HS-5 (cell line): ENCODE data around the gene TMEM269.

Experiments used
- DNase-seq: peaks from one replicate; pipeline ENCODE4 v3.0.0-alpha.2; 2012; ENCODE audit warnings: low read depth

TMEM269 gene, protein sequence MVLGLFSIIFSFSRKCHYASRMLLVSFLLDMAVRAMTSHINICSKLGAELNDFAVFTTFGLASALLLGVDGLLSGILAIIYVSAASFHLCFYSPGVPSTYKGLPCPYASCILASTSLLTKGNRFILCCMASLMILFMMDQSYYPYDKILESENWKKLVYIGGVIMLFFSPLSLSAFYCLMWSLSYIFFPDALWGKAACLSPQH

DNA sequence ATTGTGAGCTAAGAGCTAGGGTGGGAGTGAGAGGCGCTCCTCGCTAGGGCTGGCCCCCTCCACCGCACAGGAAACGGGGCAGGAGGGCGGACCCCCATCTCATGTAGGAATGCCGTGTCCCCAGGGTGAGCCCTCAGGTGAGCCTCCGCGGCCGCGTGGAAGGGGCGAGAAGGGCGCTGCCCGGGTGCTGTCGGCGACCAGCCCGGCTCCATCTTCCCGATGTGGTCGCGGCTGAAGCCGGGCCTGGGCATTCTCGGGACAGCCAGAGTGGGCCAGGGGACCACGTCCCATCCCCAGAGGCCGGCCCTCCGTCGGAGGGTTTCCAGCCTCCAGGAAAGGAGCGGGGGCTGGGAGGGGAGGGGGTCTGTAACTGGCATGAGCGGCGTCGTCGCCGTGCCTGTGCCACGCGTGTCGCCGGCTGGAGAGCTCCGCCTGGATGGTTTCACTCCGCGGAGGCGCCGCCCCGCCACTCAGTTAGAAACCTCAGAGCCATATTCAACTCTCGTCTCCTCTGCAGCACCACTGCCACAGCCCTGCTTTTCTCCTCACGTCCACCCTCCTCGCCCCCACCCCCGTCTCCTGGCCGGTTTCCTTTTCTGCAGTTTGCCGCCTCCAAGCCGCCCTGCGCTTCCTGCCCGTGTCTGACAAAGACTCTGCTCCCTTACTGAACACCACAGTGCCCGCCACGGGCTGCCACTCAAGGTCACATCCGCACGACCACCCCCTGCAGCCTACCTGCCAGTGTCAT, at the start of gene TMEM269:
TSS of gene TMEM269 (plus strand) at position 46 of the 748 bp plus-strand sequence. CDS start 4,903 bp downstream, outside the sequence.
- DNase-seq = no peak

- no peak for DNase-seq
Observed at GRCh38 chr1:42735056-42735455, 49.7 kb upstream of the TMEM269 start.

DNA sequence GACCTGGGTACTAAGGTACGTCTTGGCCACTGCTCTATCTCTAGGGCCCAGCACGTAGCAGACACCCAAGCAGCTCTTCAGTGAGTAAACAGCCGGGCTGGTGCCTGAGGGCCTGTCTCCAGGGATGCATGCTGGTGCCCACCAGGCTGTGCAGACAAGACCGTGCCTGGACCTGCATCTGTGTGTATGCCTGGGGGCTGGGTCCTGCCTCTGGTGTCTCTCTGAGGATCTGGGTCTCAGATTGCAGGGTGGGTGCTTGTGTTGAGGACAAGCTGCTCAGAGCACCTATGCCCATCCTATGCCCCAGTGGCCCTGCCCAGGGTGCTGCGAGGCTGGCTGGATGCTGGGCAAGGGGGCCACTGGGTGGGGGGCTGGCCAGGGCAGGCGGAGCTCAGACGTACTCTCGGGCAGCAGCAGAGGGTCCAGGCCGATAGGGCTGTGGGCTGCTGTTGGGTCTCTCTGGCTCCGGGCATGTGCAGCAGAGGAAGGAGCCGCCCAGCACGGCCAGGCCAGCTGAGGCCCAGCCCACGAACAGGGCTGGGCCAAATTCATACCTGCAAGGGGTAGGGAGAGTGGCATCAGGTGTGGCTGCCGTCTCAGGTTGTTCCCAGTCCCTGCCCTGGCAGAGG, 49.2 kb upstream of the TMEM269 start:
- no peak for DNase-seq

- no peak for DNase-seq
Observed at GRCh38 chr1:42736152-42736551, 48.6 kb upstream of the TMEM269 start.

DNA sequence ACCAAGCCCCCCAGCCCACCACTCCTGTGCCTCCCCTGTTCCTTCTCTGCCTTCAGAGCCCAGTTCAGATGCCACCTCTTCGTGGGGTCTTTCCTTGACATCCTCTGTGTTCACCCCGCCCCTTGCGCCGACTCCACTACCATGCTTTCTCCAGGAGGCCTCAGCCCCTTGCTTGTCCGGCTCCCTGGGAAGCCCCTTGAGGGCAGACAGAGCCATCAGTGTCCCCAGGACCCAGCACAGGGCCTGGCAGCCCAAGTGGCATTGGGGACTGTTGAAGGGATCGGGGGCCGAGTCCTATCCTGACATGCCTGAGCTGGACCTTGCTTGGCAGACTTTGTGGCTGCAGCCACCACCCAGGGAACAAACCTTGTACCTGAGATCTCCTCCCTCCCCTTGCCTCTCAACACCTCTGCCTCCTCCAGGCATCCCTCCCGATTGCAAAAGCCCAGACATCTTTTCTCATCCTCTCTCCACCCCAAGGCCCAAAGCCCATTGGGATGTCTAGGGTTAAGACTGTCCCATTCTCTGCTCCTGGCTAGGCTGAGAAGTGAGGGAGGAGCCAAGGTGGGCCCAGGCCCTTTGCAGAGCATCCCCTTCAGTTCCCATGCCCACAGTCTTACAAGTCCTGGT, 48.1 kb upstream of the TMEM269 start:
- no peak for DNase-seq

- DNase-seq = no peak
Observed at GRCh38 chr1:42737257-42737656, 47.5 kb upstream of the TMEM269 start.

GRCh38 chr1:42737986-42738677, 46.7 kb upstream of the TMEM269 start:
- no peak for DNase-seq

GRCh38 chr1:42738678-42739226, 46.0 kb upstream of the TMEM269 start:
- no peak for DNase-seq

DNA sequence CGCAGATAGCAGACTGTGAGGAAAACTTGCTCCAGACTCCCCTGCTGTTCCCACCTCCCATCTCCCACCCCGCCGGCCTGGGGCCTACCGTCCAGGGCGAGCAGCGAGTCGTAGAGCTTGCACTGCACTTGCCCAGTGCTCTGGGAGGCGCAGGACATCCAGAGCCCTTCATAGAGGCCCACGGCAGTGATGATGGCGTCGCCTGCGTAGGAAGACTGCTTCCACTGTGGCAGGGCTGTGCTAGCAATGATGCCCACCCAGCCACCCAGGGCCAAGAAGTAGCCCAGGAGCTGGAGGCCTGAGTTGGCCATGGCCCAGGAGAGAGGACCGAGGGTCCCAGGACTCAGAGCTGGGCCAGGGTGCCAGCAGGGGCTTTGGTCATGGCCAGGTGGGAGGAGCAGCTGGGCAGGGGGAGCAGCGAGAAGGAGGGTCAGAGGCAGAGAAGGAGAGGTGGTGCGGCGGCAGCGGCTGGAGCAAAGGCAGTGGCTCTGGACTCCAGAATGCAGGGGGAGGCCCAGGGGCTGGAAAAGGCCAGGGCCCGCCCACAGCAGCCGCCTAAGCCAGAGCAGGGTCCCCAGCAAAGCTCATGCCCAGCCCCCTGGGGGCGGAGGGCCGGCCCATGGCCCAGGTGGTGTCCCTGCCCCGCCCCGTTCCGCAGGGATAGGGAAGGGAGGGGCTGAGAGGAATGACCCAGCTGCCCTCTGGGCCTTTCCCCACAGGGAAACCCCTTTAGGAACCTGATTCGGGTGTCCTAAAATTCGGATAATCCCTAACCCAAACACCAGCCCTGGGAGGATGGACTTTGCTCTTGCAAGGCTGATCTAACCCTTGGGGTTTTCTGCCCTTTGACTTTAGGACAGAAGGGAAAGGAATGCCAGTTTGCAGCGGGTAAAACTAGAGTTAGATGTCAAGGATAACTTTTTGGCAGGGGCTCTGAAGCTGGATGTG, 44.8 kb upstream of the TMEM269 start, which contains the start of gene CLDN19:
TSS of gene CLDN19 (minus strand) at position 484 of the 948 bp plus-strand sequence. CDS start at position 311, 173 bp downstream.
- DNase-seq = no peak

DNA sequence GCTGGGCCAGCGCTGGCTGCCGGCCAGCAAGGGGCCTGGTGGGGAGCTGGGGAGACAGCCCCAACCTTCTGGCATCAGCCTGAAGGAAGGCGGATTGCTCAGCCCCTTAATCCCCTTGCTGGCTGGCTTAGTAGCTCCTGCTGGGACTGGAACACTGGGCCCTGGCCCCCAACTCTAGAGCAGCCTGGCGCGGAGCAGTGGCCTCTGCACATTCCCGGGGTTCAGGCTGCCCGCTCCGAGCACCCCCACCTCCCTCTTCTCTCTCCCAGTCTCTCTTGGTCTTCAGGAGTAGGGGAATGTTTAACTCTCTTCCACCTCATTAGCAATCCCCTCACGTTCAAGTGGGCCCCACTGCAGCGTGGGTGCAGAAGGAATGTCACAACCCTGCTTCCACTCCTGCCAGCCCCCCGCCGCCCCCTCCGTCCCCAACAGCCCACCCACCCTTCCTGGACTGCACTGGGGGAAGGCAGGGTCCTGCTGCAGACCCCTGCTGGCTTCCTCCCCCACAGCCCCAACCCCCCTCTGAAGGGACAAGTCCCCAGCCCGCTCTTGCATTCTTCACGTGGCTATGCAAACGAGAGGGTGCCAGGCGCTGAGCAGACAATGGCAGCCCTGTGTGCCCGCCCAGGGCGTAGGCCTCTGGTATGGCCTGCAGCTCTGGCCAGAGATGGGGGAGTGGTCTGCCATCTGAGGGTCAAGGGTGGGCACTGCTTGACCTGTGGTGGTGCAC, 43.8 kb upstream of the TMEM269 start:
- DNase-seq = no peak

DNA sequence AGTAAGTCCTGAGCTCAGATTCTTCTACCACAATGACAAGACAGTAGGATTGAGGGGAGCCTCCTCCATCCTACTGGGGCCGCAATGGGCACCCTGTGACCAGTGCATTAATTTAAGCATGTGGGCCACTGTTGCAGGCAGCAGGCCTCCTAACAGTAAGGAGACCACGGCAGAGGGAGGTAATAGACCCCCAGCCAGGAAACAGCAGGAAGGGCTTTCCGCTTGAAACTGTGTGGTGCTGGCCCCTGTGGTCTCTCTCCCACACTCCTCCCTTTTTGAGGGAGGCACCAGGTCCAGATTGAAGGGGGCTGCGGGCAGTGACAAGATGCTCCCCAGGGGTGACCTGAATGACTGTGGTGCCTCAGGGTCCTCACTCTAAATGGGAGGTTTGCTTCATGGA, 43.1 kb upstream of the TMEM269 start:
- DNase-seq = no peak

DNA sequence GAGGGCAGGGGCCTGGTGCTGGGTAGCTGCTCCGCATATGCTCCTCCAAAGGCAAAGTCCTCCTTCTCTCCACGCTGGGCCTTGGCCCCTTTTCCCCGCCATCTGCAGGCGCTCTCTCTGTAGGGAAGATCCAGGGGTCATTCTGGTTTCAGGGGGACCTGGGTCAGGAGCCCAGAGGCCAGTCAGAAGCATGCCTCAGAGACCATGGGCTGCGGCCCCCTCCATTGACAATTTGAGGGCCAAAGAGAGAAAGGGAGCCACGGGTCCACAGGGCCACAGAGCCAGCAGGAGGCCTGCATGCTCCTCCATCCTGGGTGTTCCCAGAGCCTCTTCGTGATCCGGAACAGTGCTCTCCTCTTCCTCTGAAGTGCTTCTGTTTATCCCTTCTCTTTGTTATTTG, 42.6 kb upstream of the TMEM269 start:
- no peak for DNase-seq

DNA sequence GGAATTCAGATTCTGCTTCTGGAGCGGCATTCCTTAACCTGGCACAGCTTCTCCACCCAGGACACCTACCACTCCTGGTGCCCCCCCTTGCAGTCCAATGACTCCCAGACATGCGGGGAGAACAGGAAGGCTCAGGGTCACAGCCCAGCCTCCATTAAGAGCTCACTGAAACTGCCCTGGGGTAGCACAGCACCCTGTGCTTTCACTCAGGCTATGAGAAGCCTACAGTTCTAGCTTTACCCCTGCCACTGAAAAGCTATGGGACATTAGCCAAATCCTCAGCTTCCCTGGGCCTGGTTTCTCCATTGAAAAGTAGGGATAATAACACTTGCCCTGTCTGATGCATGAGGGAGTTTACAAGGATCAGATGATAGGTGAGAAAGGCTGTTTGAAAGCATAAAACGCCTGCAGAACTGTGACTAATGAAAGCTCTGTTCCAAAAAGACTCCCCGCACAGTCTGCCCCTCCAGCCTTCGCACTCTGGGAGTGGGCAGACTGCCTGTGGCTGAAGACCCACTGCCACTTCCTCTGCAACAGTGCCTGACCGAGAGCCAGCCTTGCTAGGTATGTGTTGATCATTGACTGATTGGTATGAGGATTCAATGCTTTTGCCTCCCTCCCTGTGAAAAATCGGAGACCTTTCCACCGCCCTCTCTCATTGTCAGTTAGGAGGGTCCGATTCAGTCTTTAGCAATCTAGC, 42.0 kb upstream of the TMEM269 start:
- no peak for DNase-seq

GRCh38 chr1:42743317-42744147, 41.3 kb upstream of the TMEM269 start:
- no peak for DNase-seq

GRCh38 chr1:42744148-42744413, 40.7 kb upstream of the TMEM269 start:
- no peak for DNase-seq

DNA sequence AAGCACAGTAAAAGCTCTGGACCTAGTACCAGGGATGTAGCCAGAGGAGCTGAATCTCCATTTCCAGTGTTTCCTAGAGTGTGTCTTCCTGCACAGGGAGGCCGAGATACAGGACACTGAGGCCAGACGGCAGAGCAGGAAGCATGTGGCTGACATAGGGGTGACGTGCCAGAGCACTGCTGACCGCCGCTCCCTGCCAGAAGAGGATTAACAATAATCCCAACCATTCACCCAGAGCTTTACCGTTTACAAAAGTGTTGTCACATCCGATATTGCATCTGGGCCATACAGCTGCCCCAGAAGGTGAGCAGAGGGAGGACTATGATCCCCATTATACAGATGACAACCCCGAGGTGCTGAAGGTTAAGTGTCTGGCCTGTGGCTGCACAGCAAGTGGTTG, 38.9 kb upstream of the TMEM269 start:
- no peak for DNase-seq

GRCh38 chr1:42746436-42747105, 38.2 kb upstream of the TMEM269 start:
- no peak for DNase-seq

DNA sequence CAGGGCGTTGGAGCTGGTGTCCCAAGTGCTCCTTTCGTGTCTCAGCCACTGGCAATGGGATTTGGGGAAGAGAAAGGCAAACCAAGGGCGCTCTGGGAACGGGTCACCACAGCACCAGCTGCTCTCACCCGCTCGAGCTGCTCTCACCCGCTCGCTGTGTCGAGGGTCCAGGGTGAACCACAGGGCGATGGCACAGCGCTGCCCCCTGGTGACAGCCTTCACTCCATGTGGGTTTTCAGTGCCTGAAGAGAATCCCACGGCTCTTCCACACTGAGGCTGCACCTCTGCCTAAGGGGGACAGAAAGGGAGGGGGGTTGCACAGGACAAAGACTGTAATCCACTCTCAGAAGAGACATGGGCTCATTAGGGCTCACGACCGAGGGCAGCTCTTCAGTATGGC, 37.7 kb upstream of the TMEM269 start:
- no peak for DNase-seq
